GM19328 (cell line): ENCODE measurements around the gene MYRF.

Source experiments
- ATAC-seq: cut with Tn5 transposase; IDR thresholded peaks from one replicate; pipeline ENCODE4 v1.9.1; 2021; ENCODE audit warnings: mild to moderate bottlenecking, moderate library complexity; ENCODE audit not compliant: unreplicated experiment

Gene MYRF

DNA sequence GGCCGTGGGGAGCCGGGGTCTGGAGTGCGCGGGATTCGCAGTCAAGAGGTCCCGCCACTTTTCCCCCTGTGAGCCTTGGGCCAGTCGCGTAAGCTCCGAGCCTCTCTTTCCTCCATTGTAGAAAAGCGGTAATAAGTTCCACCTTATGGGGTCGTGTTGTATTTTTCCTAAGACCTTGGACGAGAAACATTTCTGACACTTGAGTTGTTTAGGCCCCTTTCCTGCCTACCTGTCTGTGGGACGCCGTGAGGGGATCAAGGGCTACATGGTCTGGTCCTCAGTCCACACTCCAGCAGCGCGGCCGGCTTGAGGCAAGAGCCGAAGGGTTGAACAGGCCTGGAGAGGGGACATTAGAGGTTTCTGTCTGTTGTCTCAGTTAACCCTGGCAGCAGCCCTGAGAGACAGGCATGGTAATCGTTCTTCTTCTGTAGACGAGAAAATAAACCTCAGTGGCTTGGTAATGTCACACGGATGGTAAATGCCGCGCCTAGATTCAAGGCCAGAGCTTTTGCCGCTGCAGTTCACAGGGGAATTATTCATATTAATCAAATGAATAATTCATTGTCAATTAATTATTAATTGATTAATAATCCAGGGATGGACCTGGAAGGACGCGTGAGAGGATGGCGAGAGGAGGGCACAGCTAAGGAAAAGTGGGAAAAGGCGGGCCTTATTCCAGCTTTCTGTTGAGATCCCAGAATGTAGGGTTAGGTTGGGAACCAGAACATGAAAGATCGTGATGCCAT lies 40.8 kb downstream of the MYRF start:
- no peak for ATAC-seq

DNA sequence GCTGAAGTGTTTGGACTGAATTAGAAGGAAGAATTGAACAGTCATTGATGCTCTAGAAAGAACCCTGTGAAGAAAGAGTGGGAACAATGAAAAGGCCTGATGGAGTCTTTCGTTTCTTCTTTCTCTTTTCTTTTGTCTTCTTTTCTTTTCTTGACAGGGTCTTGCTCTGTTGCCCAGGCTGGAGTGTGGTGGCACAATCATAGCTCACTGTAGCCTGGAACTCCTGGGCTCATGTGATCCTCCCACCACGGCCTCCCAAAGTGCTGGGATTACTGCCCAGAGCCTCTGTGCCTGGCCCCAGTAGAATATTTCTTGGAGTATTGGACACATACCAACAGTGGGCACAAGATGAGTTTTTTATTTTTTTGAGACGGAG lies 41.4 kb downstream of the MYRF start:
- ATAC-seq = no peak

DNA sequence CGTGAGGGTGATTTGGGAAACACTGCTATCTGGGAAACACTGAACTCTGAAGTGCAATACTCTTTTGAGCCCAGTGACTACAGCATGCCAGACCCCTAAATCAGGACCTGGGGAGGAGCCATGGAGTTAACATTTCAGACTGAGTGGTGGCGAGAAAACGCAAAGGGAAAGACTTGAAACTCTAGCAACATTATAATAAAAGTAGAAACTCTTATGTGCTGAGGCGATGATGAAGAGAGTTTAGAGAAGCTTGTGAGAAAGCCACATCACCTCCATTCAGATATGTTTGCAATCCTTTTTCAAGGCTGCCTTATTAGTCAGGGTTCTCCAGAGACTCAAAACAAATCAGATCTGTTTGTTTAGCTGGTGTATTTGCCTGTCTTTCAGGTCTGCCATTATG lies 42.1 kb downstream of the MYRF start:
- no peak for ATAC-seq

DNA sequence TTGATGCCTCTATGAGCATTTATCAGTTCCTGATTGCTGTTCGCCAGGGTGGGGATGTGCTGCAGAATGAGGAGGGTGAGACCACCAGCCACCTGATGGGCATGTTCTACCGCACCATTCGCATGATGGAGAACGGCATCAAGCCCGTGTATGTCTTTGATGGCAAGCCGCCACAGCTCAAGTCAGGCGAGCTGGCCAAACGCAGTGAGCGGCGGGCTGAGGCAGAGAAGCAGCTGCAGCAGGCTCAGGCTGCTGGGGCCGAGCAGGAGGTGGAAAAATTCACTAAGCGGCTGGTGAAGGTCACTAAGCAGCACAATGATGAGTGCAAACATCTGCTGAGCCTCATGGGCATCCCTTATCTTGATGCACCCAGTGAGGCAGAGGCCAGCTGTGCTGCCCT lies 43.0 kb downstream of the MYRF start:
- ATAC-seq = no peak

DNA sequence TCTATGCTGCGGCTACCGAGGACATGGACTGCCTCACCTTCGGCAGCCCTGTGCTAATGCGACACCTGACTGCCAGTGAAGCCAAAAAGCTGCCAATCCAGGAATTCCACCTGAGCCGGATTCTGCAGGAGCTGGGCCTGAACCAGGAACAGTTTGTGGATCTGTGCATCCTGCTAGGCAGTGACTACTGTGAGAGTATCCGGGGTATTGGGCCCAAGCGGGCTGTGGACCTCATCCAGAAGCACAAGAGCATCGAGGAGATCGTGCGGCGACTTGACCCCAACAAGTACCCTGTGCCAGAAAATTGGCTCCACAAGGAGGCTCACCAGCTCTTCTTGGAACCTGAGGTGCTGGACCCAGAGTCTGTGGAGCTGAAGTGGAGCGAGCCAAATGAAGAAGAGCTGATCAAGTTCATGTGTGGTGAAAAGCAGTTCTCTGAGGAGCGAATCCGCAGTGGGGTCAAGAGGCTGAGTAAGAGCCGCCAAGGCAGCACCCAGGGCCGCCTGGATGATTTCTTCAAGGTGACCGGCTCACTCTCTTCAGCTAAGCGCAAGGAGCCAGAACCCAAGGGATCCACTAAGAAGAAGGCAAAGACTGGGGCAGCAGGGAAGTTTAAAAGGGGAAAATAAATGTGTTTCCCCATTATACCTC lies 43.6 kb downstream of the MYRF start:
- ATAC-seq = no peak

DNA sequence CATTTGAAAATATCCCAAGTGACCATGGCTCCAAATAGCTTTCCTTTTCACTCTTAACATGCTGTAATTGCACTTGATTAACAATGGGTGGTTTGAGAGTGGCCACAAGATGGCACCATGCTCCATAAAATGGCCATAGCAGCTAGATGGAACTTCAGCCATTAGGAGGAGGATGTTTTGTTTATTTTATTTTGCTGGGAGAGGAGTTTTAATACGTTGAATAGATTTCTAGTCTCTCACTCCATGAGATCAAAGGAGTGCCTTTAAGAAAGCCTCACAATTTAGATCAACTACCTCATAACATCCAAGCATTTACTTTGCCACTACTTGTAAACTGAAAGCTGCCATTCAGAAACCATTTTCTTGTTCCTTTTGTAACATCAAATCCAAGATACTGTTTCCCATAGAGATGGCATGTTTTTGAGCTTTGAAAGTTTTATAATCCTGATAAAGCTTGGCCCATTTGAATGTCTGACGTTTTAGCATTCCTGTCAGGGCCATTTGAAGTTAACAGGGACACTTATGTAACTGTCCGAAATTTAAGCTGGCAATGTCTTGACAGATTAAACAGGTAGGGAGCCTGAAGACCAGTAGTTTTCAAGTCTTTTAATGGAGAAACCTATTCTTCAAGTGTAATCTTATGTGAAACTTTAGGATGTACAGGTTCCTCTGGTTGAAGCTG lies 45.0 kb downstream of the MYRF start:
- no peak for ATAC-seq

DNA sequence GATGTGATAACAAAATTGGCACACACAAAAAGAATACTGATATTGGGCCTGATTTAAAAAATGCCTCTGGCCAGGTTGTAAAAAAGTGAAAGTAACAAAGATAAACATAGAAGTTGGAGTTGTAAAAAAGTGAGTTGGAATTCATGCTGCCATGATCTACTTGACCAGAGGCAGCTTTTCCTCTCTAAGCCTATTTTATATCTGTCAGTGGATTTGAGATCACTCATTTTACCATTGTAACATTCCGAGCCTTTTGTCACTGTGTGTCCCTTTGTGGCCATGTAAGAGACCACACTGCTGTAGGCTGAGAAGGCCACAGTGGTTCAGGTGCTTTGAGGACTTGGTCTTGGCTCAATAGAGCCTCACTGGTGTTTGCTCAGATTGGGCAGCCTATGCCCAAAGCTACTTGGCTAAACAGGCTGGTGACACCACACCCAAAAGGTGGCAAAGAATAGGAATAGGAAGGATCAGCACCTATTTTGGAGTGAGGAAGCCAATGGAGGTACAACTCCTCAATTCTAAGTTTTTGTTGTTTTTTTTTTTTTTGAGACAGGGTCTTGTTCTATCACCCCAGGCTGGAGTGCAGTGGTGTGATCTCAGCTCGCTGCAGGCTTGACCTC lies 47.3 kb downstream of the MYRF start:
- ATAC-seq = no peak

DNA sequence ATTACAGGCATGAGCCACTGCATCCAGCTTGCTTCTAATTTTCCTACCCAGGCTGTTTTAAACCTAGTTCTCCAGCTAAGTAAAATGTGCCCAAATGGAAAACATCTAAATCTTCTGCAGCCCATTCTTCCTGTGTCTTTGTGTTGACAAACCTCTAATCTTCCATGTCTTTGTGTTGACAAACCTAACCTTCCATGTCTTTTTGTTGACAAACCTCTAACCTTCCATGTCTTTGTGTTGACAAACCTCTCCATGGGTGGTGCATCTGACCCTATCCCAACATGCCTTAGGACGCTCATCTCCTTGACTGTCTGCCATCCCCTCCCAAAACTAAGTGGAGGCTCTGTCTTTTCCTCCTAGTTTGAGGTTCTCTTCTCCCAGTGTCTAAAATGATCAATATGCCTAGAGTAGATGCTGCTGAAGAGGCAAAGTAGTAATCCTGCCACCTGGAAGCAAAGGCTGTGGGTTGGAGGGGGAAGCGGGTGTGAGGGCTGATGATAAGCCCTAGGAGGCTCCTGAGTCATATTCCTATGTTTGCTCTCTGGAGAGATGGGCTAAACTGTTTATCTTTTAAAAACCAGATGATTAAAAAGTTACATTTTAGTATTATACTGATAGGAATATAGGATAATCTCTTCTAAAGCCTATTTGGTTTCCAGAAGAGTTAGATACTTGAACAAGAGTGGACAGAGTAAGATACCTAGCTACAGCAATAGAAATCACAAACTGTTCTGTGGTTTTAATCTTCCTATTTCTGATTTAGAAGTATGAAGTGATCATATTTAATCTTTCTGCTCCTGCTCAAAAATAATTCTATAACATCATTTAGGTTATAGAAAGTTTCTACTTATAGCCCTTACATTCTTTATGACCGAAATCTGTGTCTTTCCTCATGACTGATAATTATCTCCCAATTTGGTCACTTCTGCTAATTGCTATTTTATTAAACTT lies 48.2 kb downstream of the MYRF start:
- ATAC-seq = no peak

DNA sequence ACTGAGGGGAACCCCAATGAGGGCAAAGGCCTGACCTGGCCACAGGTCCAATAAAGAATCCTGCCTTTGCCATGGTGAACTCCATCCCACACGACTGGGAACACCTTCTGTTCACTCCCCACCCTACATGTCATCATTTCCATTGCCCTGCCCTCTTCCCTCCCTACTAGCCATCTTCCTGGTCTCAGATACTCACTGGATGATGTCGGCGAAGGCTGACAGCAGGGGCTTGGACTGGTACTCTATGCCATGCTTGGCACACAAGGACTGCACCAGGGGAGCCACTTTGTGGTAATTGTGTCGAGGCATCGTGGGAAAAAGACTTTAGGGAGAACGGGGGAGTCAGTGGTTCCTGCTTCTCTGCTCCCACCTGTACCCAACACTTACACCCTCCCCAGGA lies 50.2 kb downstream of the MYRF start:
- ATAC-seq = no peak

DNA sequence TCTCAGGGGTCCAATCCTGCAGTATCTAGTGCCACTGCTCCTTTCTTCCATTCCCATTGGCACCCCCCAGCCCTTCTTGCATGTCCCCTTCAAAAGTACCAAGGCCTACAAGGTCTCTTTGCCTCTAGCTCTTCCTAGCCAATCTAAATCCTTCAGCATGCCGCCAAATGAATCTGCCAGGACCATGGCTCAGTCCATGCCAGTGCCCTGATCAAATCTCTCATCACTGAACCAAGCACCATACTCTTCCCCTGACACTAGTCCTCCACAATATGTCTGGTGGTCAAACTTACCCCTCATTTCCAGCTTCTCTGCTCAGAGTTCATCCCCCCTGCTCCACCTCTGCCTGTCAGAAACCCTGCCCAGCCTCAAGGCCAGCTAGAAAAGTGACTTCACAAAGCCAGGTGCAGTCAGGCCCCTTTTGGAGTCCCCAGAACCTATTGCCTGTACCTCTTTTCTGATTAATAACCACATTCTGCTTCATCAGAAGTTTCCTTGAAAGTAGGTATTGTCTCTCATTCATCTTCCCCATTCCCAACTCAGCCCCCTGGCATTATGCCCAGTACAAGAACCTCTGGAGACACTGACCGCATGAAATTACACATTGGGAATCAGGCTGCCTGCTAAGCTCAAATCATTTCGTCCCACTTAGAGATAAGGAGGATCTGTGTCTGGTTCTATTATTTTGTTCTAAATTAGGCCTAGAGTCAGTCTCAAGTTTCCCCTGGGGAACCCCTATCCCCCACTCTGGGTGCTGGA lies 51.6 kb downstream of the MYRF start:
- ATAC-seq = no peak

DNA sequence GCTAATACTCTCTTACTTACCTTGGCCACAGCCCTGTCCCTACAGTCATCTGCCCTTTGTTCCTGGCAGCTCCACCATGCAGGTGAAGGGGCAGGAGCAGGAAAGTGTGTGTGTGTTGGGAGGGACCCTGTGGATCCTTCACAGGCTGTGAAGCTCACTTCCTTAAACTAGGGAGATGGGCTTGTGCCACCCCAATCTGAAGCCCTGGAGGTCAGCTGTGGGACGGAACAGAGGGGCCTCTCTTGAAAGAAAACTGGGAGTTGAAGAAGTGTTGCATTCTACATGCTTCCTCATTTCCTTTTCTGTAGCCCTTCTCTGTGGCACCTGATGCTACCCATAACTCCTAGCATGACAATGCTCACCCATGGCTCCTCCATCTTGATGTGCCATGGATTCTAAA lies 52.7 kb downstream of the MYRF start:
- ATAC-seq = no peak

DNA sequence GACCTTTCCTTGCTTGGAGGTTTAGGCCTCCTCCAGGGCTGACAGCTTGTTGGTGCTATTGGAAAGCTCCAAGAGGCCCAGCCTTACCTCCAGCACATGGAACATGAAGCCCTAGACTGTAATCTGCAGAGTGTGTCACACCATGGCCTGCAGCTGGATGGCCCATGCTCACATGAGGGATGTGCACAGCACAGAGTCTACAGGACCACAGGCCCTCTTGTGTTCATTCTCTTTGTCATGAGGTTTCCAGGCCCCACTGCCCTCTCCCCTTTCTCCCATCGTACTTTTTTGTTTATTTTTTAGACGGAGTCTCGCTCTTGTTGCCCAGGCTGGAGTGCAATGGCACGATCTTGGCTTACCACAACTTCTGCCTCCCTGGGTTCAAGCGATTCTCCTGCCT lies 54.3 kb downstream of the MYRF start:
- ATAC-seq = no peak

DNA sequence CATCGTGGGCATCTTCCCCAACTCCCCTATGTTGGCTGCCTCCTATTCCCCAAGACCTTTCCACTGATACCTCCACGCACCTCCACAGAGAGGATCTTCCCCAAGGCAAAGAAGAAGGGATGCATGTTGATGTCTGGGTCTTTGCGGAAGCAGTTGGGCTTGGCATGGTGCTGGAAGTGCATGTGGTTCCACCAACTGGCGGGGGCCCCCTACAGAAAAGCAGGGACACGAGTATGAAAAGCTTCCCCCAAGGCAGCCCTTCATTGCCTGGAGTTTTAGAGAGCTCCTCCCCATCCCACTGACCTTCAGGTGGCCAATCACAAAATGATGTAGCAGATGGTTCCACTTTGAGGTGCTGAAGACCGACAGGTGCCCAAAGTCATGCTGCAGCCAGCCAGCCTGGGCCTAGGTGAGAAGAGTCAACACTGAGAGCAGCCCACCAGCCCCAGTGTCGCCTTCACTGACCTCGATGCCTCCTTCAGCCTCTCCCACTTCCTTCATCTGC lies 58.3 kb downstream of the MYRF start:
- ATAC-seq = no peak

DNA sequence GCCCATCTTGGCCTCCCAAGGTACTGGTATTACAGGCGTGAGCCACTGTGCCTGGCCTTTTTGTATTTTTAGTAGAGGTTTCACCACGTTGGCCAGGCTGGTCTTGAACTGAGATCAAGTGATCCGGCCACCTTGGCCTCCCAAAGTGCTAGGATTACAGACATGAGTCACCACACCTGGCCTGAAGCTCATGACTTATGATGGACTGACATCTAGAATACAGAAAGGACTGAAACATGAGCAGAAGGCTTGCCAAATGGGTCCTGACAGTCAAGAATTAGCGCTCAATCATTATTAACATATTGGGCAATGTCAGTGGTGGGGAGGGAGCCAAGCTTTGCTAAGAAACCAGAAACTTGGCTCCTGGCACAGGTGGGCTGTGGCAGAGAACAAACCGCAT lies 59.4 kb downstream of the MYRF start:
- ATAC-seq = no peak

DNA sequence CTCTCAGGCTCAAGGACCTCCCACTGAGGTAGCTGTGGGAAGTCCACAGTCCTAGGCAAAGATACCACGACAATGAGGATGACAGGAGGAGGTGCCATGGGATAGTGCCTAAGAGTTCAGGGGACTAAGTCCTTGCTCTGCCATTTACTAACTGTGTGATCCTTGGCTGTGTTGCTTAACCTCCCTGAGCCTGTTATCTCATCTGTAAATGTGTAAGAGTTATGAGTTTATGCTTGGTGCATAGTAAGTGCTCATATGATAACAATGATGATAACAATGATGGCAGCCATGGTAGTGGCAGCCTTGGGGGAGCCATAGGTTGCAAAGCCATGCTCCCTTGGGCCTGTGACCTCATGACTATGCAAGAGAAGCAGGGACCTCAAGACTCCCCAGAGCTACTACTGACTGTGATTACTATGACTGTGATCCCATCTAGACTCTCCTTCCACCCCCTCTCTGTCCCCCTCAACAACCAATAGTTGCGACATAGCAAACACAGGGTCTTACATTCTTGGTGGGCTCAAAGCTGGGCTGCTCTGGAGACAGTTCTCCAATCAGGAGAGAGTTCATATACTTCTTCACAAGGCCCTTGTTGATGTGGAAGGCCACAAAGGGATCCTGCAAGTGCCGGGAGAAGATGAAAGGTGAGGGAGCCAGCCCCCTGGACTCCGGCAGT lies 60.4 kb downstream of the MYRF start:
- ATAC-seq = no peak

DNA sequence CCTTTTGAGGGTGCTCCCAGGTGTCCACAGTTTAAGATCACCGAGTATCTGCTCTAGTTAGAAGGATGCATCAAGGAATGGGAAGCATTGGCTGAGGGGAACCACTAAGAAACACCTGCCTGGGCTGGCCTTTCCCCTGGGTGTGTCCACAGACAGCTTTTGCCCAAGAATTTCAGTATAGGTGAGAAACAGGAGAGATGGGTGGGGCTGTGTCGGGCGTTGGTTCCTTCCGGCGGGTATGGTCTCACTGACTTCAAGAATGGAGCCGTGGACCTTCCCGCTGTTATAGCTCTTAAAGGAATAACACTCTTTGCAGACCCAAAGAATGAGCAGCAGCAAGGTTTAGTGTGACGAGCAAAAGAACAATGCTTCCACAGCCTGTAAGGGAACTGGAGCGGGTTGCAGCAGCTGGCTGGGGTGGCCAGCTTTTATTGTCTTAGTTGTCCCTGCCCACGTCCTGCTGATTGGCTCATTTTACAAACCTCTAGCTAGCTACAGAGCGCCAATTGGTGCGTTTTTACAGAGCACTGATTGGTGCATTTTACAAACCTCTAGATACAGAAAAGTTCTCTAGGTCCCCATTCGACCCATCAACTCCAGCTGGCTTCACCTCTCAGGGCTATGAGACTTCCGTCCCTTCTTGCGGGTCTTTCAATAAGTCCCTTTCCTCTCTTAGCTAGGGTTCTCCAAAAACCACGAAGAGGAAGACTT lies 62.0 kb downstream of the MYRF start:
- no peak for ATAC-seq

DNA sequence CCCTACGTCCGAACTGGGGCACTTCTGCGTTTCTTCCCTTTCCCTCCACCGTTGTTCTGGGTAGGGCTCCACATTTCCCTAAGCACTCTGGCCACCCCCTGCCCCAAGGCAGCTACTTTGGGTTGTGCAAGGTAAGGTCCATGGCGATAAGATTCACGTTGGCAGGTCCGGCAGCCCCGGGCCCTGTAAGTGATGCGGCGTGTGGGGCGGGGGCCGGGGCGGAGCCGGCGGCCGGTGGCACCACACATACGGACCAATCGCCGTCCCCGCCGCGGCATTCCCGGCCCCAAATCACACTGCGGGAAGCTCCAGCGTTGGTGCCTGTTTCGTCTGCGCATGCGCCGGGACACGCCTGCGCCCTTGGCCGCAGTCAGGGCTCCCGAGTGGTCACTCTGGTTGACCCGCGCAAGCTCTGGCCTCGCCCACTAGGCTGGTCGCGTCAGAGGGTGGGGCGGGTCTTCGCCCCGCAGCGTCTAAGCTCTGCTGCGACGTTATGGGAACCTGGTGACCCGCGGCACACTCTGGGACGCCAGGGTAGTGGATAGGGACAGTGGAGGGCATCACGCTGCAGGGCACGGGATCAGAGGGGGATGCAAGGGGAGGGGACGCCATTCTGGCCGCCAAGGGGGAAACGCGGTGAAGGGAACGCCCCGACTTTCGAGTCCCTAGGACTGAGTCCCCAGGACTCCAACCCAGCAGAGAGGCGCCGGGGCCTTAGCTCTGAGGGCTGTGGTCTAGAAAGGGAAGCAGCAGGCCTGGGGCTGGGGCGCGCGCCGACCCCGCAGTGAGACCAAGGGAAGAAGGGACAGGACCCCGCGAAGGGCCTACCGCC lies 62.7 kb downstream of the MYRF start:
- ATAC-seq = no peak
